Heart right ventricle (tissue), 16 donors: ENCODE data around the gene PDILT. TPM values are rescaled to one million over a fixed set of nuclear protein-coding genes. Genes with fewer than 3 reads are reported as not detected.
"Not testable (repeated sequence)": the region's sequence is repeated elsewhere in the genome, so short reads cannot be mapped to it uniquely, and the experiment has no call there.

Experiments used
- ATAC-seq, 8 donors: fragments of 200-7000 bp; cut with Tn5 transposase; one replicate each; pipeline ENCODE4 v1.9.1; 2020; ENCODE audit warnings: mild to moderate bottlenecking in 8 of 8, moderate library complexity in 8 of 8, moderate number of reproducible peaks in 1 of 8
- DNase-seq, 2 donors: peaks; one replicate each; pipeline ENCODE4 v3.0.0-alpha.2; 2020
- H3K27ac ChIP-seq, 10 donors: fragments of 200-600 bp; sonication (generic) in 2 of 10; one replicate each; pipeline versions ENCODE4 v1.5.0 to v1.8.0; 2020 to 2022; ENCODE audit warnings: mild to moderate bottlenecking in 3 of 10
- H3K27me3 ChIP-seq, 7 donors: fragments of 200-600 bp; one replicate each; pipeline ENCODE4 v1.8.0; 2021 to 2022; ENCODE audit warnings: mild to moderate bottlenecking in 2 of 7
- H3K36me3 ChIP-seq, 9 donors: fragments of 200-600 bp; sonication (generic) in 1 of 9; one replicate each; pipeline versions ENCODE4 v1.5.0 to v1.8.0; 2020 to 2022; ENCODE audit warnings: mild to moderate bottlenecking in 2 of 9
- H3K4me1 ChIP-seq, 9 donors: fragments of 200-600 bp; sonication (generic) in 1 of 9; one replicate each; pipeline versions ENCODE4 v1.5.0 to v1.8.0; 2020 to 2022; ENCODE audit warnings: mild to moderate bottlenecking in 4 of 9
- H3K4me3 ChIP-seq, 10 donors: fragments of 200-600 bp; sonication (generic) in 2 of 10; one replicate each; pipeline versions ENCODE4 v1.5.0 to v1.8.0; 2020 to 2022; ENCODE audit warnings: mild to moderate bottlenecking in 7 of 10, moderate library complexity in 2 of 10
- H3K9me3 ChIP-seq, 11 donors: fragments of 200-600 bp in 10 of 11; sonication (generic) in 2 of 11; one replicate each; pipeline versions ENCODE4 v1.5.0 to v1.8.0; 2013 to 2022; ENCODE audit warnings: mild to moderate bottlenecking in 2 of 11, control low read depth in 1 of 11, moderate library complexity in 1 of 11
- CTCF ChIP-seq, 9 donors: fragments of 200-600 bp; sonication (generic) in 2 of 9; IDR thresholded peaks; one replicate each; pipeline versions ENCODE4 v1.5.0 to v1.8.0; 2021 to 2022; ENCODE audit warnings: antibody characterized with exemption in 9 of 9, mild to moderate bottlenecking in 5 of 9, moderate library complexity in 1 of 9
- WGBS, 2 donors: extraction: QIAGEN DNeasy Blood & Tissue Kit; methylation state at CpG; one replicate each; pipeline ENCODE4 v1.1.7; 2013; ENCODE audit warnings: inconsistent platforms in 1 of 2; 5-methylcytosine and 5-hydroxymethylcytosine counted together
- intact Hi-C, 10 donors: fragments of 100-400 bp; cut with DNase I; formaldehyde crosslinking; loops; one replicate each; pipeline versions ENCODE4 v1.11.1 to v1.14.2; 2022
- polyA plus RNA-seq, 2 donors: library from polyadenylated mRNA; stranded (reverse); fragments of 200-250 nt; gene quantifications; one replicate each; pipeline ENCODE4 v1.2.3, GENCODE V29; 2013
- total RNA-seq, 10 donors: library from RNA; stranded (reverse); fragmentation: NEBNext Ultra II Directional in 3 of 10; extraction: Animal tissue kit (Norgen Biotek cat#: 25700) in 3 of 10; gene quantifications; one replicate each; pipeline versions ENCODE4 v1.2.1 to v1.2.4, GENCODE V29; 2021 to 2023
- donor health status: Arrhythmogenic right ventricular cardiomyopathy.
- donor health status: ischemic (EF 13 %, LVEDD 7.1; RV severe dilation, severe dysfunction).
- donor health status: healthy with polysubstance abuse.
- donor health status: DM: no; HTN: yes; CAD: no.
- donor health status: DM: no; HTN: no; CAD: no.
- donor health status: ischemic (EF 25% LVEDD 6.9; RV normal size, moderate dysfunction).
- donor health status: ischemic (EF 25% LVEDD 5.7; RV mildly dilated, moderate dysfunction).
- donor health status: healthy.
- donor health status: DM: yes; HTN: yes; CAD: no.
- donor health status: Ischemic cardiomyopathy.
- donor health status: ischemic (EF 35%, LVEDD 5.7; RV mildly dilated, moderate dysfunction).
- donor health status: nonischemic (EF 11% LVEDD 7.7; RV severe dilation, severe dysfunction).
- donor health status: DM: yes; HTN: yes; CAD: no.
- donor health status: PGD.
- donor health status: ischemic (EF 29% LVEDD 5.4; RV normal size, mild dysfunction).
- donor health status: nonischemic (EF 23%, LVEDD 6.1; RV moderate dilation, normal function).

Gene PDILT
- total and polyA plus RNA-seq, 12 donors = not detected

- H3K4me3 ChIP-seq = no peak overlapping the region
- WGBS, 2 donors = 88 to 92% methylated on average over 3 of the region's 3 CpGs
- TF ChIP-seq CTCF (IDR thresholded peaks at IDR 0.05) = no peak
- ATAC-seq = no peak
- no peaks in the 10 kb centered on the region for H3K36me3 ChIP-seq
- no peaks in the 10 kb centered on the region for H3K4me1 ChIP-seq
- peaks cover 0 to 5% (median 0%) of the 10 kb centered on the region in 11 donors for H3K9me3 ChIP-seq
- H3K27me3 ChIP-seq = peaks cover 0 to 18% (median 7%) of the 10 kb centered on the region in 7 donors
- H3K27ac ChIP-seq = no peak overlapping the region
- intact Hi-C loops = no loop called here
- no peak for DNase-seq
Measured at GRCh38 chr16:20313741-20314140, 90.8 kb downstream of the PDILT start.

DNA sequence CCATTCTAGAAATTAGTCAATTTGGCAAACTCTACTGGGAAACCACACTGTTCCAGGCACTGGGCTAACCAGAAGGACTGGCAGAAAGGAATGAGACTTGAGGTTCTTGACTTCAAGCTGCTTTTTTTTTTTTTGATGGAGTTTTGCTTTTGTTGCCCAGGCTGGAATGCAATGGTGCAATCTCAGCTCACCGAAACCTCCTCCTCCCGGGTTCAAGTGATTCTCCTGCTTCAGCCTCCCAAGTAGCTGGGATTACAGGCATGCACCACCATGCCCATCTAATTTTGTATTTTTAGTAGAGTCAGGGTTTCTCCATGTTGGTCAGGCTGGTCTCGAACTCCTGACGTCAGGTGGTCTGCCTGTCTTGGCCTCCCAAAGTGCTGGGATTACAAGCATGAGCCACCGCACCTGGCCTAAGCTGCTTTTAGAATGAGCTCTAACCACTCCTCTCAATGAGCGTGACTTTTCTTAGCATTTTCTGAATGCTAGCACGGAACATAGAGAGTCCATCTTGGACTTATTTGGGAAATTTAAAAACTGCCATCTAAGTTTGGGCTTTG is 91.9 kb downstream of the PDILT start:
- ATAC-seq, H3K27ac ChIP-seq, H3K27me3 ChIP-seq, H3K4me1 ChIP-seq, H3K4me3 ChIP-seq, intact Hi-C loops, H3K36me3 ChIP-seq, H3K9me3 ChIP-seq, DNase-seq: not testable (repeated sequence)
- 87 to 89% methylated on average over 7 of the region's 7 CpGs for WGBS, 2 donors

- ATAC-seq = no peak
- H3K27me3 ChIP-seq = peaks cover 0 to 7% (median 0%) of the 10 kb centered on the region in 7 donors
- no peak overlapping the region for H3K4me3 ChIP-seq
- no peak for TF ChIP-seq CTCF (IDR thresholded peaks at IDR 0.05)
- no peaks in the 10 kb centered on the region for H3K4me1 ChIP-seq
- intact Hi-C loops = no loop called here
- no peaks in the 10 kb centered on the region for H3K36me3 ChIP-seq
- WGBS, 2 donors = 63 to 75% methylated on average over 2 of the region's 2 CpGs
- DNase-seq = no peak
- no peak overlapping the region for H3K27ac ChIP-seq
- peaks cover 0 to 5% (median 0%) of the 10 kb centered on the region in 11 donors for H3K9me3 ChIP-seq
Measured at GRCh38 chr16:20311548-20311947, 93.0 kb downstream of the PDILT start.

- Histone ChIP-seq H3K27ac (no peak overlapping the region), H3K4me1 (no peaks in the 10 kb centered on the region), H3K9me3 (peaks cover 0 to 5% (median 0%) of the 10 kb centered on the region in 11 donors), H3K4me3 (no peak overlapping the region), H3K36me3 (no peaks in the 10 kb centered on the region), H3K27me3 (peaks cover 0 to 13% (median 4%) of the 10 kb centered on the region in 7 donors)
- DNase-seq (no peak), ATAC-seq (no peak)
- WGBS, 2 donors = 78 to 79% methylated on average over 11 of the region's 11 CpGs
- no peak for TF ChIP-seq CTCF (IDR thresholded peaks at IDR 0.05)
- intact Hi-C loops = no loop called here
Measured at GRCh38 chr16:20310421-20311395, 93.8 kb downstream of the PDILT start.
